Stimulated activated naive CD4-positive, alpha-beta T cell treated with Interleukin-2 at 50 U/mL for 16 hours (primary cell): ENCODE data around the gene SLC4A5.
A peak's percentile ranks its signal among the peaks of the same experiment; 100 is the strongest.

Source experiments
- DNase-seq: peaks from one replicate; lab custom pipeline; 2025; lab: John Stamatoyannopoulos, UW

The SLC4A5 gene

DNA sequence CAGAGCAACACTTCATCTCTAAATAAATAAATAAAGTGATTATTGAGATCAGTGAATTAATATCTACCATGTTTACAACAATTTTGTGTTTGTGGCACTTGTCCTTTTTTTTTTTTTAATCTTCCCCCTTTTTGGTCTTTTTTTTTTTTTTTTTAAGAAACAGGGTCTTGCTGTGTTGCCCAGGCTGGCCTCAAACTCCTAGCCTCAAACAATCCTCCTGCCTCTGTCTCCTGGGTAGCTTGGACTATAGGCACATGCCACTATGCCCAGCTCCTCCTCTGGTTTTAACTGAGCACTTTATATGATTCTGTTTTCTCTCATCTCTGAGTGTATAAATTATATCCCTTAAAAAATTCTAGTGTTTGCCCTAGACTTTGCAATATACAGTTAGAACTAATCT, 30.3 kb downstream of the SLC4A5 start:
- DNase-seq = no peak

DNA sequence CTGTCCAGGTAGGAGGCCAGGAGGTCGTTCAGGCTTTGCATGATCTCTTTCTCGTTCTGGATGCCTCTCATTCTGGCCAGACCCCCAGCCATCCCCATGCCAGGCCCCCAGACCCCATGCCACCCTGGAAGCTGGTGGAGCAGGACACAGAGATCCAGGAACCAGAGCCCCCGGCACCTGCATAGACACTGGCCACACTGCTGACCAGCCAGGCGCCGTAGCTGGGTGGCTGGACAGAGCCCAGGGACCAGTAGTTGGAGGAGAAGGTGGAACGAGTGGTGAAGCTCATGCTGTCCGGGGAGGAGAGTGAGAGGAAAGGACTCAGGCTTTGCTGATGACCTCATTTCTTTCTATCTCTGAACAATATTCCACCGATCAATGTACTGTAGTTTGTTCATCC, 35.5 kb downstream of the SLC4A5 start:
- DNase-seq = no peak

DNA sequence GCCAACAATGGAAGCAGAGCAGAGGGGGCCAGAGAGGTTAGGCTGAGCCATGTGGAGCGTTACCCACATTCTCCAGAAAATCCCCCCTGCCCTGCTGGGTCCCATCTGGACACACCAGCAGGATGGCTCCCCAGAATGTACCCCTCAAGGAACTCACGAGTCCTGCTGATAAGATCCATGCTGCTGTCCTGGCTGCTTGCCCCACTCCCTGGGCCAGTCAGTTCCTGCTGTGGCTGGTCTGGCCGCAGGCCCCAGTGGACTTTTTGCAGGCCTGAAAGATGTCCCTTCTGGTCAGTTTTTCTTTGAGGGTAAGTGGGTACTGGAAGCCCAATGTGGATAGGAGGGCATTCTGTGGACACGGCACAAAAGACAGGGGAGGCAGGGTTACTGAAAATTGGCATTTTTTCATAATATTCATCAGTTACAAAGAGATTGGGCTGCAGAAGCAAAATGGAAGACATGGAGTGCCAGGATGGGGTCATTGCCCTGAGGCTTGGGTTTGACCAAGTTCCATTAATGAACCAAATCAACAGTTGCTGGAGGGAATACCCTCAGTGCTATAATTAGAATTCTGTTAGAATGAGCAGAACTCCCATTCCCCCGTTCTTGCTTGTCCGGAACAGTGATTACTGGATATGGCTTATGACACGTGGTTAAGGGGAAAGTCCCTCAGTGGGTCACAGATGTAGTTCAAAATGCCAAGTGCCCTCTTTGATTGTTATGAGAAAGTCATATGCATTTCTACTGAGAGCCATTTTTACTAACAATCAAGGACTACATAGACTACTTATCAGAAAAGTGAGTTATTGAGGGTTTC, 38.7 kb downstream of the SLC4A5 start:
- no peak for DNase-seq

DNA sequence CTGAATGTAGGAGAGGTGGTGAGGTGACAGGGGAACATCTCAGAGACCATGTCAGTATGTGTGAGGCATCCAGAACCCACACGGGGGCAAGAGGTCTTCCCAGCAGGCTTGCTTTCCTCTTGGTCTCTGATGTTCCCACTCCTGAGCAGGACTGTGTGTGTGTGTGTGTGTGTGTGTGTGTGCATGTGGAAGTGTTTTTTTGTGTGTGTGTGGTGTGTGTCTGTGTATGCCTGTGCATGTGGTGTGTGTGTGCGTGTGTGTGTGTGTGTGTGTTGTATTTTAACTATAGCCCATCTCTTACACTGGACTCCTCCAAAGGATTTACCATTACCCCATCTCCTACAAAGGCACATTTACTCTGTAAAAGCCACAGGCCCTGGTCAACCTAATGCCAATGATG, 40.4 kb downstream of the SLC4A5 start:
- no peak for DNase-seq

DNA sequence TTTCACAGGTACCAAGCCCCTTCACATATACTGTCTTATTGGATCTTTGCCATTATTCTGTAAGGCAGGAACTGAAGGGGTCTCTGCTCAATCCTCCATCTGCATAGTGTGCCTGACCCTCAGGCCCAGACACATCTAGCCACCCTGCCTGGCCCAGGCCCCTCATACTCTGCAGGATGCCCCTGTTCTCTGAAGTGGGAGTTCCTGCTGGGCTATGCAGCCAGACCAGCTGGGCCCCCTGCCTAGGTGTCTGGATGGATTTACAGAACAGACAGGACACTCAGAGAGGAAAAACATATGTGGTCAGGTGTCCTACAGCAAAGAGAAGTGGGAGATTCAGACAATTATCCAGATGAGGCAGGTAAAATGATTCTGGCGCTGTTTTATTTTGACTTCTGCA, 42.0 kb downstream of the SLC4A5 start:
- no peak for DNase-seq

DNA sequence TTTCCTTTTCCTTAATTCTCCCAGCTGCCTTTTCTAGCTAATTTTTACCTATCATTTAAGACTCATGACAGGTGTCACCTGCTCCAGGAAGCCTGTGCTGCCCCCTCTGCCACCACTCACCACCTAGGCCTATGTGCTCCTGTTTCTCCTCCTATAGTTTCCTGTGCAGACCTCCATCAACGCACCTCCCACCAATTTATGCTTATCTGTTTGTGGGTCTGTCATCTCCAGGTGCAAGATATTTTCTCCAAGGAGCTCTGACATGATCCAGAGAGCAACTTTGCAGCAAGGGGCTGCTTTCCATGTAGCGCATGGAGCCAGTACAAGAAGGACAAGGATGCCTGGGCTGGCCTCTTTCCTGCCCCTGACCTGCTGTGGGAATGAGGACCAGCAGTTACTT, 42.7 kb downstream of the SLC4A5 start:
- no peak for DNase-seq

DNA sequence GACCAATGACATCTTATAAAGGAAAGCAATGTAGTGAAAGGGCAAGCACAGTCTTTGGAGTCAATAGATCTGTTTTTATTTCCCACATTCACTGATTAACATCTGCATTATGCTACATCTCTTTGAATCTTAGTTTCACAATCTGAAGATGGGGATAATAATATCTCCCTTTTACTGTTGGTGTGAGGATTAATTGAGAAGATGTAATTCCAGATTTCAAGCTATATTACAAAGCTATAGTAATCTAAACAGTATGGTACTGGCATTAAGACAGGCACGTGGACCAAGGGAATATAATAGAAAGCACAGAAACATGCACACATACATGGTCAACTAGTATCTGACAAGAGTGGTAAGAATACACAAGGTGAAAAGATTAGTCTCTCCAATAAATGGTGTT, 45.3 kb downstream of the SLC4A5 start:
- DNase-seq = no peak

DNA sequence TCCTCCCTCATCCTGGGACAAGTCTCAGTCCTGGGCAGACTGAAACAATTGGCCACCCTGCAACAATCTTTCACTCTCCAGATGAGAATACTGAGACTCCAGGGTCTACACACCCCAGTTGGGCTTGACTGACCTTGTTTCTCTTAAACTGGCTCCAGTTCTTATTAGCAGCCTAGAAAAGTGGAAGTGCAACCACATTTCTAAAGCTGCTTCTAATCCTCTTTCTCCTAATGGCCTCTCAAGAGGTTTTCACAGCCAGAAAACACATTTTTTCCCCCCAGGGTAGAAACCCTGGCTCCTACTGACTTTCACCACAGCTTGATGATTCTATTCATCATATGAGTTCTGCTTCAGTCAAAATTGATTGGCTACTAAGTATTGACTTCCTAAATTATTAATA, 45.8 kb downstream of the SLC4A5 start:
- DNase-seq = no peak

DNA sequence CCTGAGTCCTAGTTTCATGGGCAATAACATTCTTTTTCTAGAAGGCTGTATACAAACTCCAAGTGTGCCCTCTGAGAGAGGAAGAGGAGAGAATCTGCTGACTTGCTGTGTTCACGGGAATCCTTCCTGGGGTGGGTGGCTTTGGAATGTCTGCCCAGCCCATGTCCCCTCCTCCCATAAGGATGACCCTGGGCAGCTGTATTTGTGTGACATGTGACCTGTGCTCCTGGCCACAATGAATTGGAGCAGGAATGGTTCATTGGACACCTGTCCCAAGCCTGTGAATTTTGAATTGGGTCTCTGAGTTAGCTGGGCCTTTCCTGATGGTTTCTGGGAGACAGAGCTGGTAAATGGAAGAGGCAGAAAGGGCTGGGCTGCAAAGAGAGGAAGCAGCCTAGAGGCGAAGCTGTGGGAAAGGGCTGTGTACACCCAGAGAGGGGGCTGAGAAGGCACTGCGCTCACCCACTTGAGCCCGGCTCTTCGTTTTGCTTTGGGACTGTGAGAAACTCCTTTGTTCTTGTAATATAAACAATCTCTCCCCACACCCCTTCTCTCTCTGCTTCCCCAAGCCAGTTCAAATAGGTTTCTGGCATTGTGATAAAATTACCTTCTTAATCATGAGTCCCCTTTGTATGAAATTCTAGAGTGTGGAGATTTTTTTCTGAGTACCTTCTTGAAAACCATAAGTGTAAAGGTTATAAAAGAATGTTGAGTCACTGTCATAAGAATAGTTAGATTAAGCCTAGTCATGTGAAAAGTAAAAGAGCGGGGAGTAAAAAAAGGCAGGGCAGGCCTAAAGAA, 49.8 kb downstream of the SLC4A5 start:
- no peak for DNase-seq

DNA sequence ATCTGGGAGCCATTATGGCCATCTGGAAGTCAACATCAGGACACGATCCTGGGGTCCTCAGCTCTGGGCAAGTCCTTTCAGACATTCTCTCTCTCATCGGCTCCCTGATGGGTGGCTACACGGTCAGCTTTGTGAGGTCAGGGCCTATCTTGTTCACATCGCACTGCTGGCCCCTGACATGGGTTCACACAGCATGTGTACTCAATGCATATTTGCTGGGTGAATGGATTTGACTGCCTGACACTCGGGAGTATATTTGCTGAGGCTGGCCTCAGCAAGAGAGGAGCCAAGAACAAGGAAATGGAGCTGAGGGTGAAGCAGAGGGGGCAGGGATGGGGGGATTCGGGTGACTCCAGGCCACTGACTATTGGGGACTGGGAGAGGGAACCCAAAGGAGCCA, 50.5 kb downstream of the SLC4A5 start:
- DNase-seq = no peak

DNA sequence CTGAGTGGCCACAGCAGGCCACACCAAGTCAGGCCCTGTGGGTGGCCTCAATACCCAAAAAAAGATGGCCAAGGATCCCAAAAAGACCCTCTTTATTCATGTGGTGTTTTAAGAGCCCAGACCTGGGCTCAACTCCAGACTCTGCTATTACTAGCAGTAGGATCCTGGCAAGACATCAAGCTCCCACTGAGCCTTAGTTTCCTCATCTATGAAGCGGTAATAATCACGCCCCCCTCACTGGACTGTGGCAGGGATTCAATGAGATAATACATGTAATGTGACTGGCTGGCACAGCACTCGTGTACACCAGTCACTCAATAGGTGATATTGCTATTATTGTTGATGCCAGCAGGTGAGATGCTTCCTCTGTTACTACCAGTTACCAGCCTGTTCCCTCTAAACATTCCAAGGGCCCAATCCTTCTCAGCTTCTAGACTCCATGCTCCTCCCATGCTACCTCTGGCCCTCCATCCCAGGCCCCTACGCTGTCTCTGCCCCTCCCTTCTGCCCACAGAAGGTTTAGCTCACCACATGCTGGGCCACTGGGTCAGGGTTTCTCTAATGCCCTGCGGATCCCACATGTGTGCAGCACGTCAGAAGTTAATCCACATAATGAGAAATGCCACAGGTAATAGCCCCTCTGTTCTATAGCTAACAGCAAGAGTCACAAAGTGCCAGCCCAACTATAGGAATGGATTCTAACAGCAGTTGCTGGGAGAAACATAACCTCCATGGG, 51.2 kb downstream of the SLC4A5 start:
- DNase-seq = no peak

DNA sequence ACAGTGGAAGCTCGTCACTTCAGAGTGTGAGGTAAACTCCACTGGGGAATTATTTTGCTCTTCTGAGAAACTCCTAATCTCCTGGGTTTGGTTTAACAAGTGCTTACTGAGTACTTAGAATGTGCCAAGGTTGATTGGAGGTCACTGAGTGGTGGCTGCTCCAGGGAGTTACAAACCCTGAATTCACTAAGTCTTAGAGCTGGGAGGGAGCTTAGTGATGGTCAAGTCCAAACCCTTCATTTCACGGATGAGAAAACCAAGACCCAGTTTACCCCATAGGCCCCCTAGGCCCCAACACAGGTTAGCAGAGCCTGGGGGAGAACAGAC, 52.0 kb downstream of the SLC4A5 start:
- no peak for DNase-seq

DNA sequence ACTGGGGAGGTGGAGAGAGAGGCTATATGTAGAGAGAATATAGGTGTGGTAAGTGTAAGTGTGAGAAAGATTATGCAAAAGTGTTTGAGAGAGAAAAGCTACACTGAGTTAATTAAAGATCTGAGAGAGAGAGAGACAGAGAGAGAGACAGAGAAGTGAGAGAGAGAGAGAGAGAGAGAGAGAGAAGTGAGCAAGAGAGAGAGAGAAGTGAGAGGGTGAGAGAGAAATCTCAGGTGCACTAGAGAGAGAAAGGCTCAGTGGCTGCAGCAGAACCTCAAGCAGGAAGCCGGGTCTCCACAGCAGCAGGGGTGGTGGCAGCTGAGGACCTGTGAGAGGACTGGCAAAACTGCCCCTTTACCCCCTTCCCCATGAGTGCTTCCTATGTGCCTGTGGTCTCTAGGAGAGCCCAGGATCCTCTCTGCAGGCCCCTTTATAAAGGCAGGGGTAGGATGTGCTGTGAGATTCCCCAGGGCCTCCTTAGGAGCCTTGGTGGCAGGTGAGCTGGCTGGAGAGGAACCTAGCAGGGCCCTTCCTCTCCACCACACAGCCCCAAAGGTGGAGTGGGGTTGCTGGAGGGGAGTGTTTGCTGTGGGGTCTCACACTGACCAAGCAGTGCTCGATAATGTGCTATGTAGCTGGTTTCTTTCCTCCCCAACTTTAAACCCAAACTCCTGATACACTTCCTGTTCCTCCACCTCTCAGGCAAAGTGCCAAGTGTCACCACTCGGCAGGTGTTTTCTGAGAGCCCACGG, 52.6 kb downstream of the SLC4A5 start:
- peak; percentile 7 for DNase-seq

DNA sequence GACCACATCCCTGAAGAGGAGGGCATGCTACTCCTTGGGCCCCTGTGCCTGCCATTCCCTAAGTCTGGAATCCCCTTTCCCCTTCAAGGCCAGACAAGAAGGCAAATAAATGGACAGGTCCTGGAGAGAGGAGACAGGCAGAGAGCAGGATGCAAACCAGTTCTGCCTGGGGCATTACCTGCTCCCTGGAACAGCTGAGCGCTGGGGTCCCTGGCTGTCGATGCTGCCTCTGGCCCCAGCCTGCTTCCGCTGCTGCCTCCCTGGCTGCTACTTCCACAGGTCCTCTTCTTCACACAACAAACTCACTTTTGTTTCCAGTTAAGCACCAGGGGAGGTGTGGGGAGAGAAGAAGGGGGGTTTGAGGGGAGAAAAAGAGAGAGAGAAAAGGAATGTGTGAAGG, 53.1 kb downstream of the SLC4A5 start:
- DNase-seq = no peak

DNA sequence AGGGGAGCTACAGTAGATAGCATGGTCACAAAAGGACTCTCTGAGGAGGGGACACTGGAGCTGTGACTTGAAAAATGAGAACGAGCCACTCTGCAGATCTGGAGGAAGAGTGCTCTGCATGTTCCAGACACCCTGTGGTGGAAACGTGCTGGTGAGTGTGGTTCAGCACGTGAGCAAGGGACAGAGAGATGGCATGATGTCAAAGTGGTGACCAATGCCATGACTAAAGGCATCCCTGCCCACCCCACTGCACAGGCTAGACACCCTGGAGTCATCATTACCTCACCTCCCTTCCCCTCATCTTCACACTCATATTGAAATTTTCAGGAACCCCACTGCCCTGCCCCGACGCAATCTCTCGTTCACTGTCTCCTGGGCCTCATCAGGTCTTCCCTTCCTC, 56.5 kb downstream of the SLC4A5 start:
- no peak for DNase-seq

DNA sequence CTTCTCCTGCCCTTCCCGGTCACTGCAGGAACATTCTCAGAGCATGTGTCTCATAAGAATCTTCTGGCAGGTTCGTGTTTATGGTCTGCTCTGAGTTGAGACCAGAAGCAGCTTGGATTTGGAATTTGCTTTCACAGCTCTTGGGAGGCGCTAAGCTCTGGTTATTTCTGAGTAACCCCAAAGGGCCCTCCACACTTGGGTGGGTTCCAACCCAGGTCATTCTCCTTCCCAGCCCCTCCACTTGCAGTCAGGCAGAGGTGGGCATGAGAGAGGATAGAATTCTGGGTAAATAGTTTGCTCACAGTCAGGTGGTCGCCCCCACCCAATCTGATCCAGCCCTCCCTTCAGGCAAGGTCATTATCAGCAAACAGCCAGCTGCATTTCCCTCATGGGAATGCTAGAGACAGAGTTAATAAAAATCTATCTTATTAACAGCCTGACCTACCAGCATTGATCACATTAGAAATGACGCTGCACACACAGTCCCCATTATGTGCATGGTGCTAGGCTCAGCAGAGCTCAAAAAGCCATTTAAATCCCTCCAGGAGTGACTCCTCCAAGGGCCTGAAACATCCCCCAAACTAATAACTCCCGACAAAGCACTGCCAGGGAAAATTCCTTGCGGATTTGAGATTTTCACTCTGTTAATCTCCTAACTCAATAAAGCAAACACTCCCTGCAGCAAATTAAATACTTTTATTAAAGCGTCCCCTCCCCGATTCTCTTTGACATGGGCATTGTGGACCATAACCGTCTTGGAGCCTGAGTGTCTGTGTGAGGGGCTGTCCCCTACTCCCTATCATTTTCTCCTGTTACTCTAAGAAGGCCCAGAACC, 61.9 kb downstream of the SLC4A5 start:
- no peak for DNase-seq

DNA sequence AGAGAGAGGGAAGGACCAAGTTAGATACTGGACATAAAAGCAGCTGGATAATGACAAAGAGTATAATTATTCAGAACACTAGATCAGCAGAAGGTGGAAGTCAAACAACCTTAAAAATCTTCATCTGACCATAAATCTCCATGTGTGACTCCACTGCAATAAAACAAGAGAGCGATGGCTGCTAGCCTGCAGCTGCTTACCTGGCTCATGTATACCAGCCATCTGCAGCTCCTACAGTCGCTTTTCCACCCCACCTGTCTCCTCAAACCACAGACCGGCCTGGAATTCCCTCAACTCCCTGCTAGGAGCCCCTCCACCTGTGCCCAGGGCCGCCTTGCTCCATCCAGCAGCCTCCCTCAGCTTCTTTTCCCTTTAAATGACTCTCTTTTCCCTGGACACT, 64.5 kb downstream of the SLC4A5 start:
- DNase-seq = no peak

DNA sequence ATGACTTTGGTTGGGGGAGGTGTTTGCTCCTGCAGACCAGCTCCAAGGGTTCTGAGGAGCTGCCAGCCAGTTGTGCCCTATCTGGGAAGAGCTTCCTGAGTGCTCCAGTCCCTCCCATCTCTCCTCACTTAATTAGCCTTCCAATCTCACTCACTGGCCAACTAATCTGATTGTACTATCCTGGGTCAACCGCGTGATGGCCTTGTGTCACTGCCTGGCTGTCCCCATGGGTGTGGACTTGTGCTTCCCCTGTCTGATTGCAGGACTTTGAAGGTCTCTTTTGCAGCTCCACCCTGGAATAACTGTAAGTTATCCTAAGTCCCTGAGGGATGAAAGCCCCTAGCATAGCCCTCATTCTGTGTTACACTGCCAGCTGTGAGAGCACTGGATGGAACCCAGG, 65.0 kb downstream of the SLC4A5 start:
- DNase-seq = no peak

DNA sequence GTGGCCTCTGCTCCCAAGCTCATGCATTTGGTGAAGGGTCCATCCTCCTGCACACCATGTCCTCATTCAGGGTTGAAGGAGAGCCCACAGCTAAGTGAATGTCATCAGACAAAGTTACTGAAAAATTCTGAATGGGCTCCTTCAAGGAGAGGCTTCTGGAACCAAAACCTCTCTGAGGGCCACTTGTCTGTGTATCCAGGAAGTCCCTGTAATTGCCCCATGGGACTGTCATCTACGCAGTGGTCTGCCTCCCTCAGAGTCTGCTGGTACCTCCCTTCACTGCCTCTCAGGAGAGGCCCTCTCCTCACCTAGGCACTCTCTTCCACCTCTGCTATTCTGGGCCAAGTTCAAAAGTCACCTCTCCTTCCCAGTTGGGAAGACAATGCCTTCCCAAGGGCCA, 68.0 kb downstream of the SLC4A5 start:
- no peak for DNase-seq

DNA sequence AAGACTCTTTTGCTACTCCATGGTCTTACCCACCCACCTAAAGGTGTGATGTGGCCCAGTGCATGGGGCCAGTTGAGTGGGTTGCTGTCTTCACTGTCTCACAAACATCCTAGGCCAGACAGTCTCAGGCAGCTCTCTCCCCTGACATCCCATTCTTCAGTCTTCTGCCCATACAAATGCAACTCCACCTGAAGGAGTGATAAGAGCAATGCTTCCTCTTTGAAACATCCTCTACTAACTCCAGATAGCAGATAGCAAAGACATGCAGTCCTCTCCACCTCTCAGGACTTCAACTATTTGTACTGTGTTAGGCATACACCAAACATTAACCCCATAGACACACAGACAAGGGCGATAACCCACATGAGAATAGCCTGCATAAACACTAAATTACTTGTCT, 73.5 kb downstream of the SLC4A5 start:
- DNase-seq = no peak

DNA sequence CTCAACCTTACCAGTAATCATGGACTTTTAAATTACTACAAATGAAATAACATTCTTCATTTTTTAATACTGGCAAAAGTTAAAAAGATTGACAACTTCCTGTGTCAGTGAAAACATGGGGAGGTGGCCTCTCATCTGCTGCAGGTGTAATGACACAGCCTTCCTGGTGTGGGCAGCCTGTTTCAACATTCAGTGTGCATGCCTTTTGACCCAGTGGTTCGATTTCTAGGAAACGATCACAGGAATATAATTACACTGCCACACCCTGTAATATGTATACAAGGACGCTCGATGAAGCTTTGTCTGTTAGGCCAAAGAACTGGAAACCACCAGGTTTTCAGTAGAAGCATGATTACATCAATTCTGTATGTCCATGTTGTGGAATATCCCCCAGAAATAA, 76.1 kb downstream of the SLC4A5 start:
- DNase-seq = peak; percentile 24
